Caki2 (cell line): Measurements from ENCODE around the gene SYT7. TPM values are rescaled to one million over a fixed set of nuclear protein-coding genes. Genes with fewer than 3 reads are reported as not detected.
A peak's percentile ranks its signal among the peaks of the same experiment; 100 is the strongest.

Experiments
- DNase-seq: peaks from one replicate; pipeline ENCODE4 v3.0.0-alpha.2; 2015; ENCODE audit warnings: low read depth
- in situ Hi-C: cut with HindIII; loops from 2 replicates; pipeline ENCODE4 v1.10.0; 2016; ENCODE audit warnings: low sequenced_read_pairs, low pct_unique_long_range_greater_than_20kb, mixed read lengths
- total RNA-seq: library from RNA; depleted of rRNA; stranded (reverse); fragments of >200 nt; shearing (Covaris generic); gene quantifications from 2 replicates; pipeline ENCODE4 v1.2.3, GENCODE V29; 2014; ENCODE audit warnings: low replicate concordance

SYT7 gene
- total RNA-seq, 1 experiment from 2014 or later = 0.41 TPM

- in situ Hi-C loops = no loop called here
These were observed 13.4 kb downstream of the SYT7 start for GRCh38 chr11:61567286-61568061.

GRCh38 chr11:61564936-61565696 is 15.8 kb downstream of the SYT7 start:
- no peak for DNase-seq
- in situ Hi-C loops = no loop called here

More at GRCh38 chr11:61567286-61568061, 13.4 kb downstream of the SYT7 start:
- DNase-seq = peak; percentile 76

GRCh38 chr11:61560751-61561150 is 20.1 kb downstream of the SYT7 start:
- DNase-seq = no peak
- in situ Hi-C loops = no loop called here

GRCh38 chr11:61556621-61557020 is 24.3 kb downstream of the SYT7 start:
- in situ Hi-C loops = no loop called here
- no peak for DNase-seq

GRCh38 chr11:61555978-61556377 is 24.9 kb downstream of the SYT7 start:
- DNase-seq = no peak
- in situ Hi-C loops = no loop called here

- DNase-seq = no peak
- in situ Hi-C loops = no loop called here
These were observed 25.6 kb downstream of the SYT7 start for GRCh38 chr11:61555051-61555969.

- in situ Hi-C loops = no loop called here
- DNase-seq = no peak
These were observed 26.5 kb downstream of the SYT7 start for GRCh38 chr11:61554172-61554988.

- in situ Hi-C loops = no loop called here
- DNase-seq = no peak
These were observed 27.3 kb downstream of the SYT7 start for GRCh38 chr11:61553373-61554171.

- in situ Hi-C loops = no loop called here
- no peak for DNase-seq
These were observed 28.7 kb downstream of the SYT7 start for GRCh38 chr11:61552108-61552635.

- in situ Hi-C loops = no loop called here
- no peak for DNase-seq
These were observed 29.2 kb downstream of the SYT7 start for GRCh38 chr11:61551634-61552033.

- no peak for DNase-seq
- in situ Hi-C loops = no loop called here
These were observed 30.1 kb downstream of the SYT7 start for GRCh38 chr11:61550665-61551227.

- no peak for DNase-seq
- in situ Hi-C loops = no loop called here
These were observed 31.0 kb downstream of the SYT7 start for GRCh38 chr11:61549662-61550568.

- in situ Hi-C loops = no loop called here
- DNase-seq = no peak
These were observed 31.7 kb downstream of the SYT7 start for GRCh38 chr11:61549177-61549576.

- no peak for DNase-seq
- in situ Hi-C loops = no loop called here
These were observed 33.6 kb downstream of the SYT7 start for GRCh38 chr11:61547246-61547645.

GRCh38 chr11:61546663-61547062 is 34.2 kb downstream of the SYT7 start:
- in situ Hi-C loops = no loop called here
- no peak for DNase-seq

GRCh38 chr11:61545921-61546320 is 35.0 kb downstream of the SYT7 start:
- no peak for DNase-seq
- in situ Hi-C loops = no loop called here
